HG02623 (cell line): Measurements from ENCODE around the gene BAHCC1.

Experiments
- ATAC-seq: cut with Tn5 transposase; IDR thresholded peaks from one replicate; pipeline ENCODE4 v1.9.1; 2021; ENCODE audit warnings: moderate library complexity; ENCODE audit not compliant: unreplicated experiment

The BAHCC1 gene

DNA sequence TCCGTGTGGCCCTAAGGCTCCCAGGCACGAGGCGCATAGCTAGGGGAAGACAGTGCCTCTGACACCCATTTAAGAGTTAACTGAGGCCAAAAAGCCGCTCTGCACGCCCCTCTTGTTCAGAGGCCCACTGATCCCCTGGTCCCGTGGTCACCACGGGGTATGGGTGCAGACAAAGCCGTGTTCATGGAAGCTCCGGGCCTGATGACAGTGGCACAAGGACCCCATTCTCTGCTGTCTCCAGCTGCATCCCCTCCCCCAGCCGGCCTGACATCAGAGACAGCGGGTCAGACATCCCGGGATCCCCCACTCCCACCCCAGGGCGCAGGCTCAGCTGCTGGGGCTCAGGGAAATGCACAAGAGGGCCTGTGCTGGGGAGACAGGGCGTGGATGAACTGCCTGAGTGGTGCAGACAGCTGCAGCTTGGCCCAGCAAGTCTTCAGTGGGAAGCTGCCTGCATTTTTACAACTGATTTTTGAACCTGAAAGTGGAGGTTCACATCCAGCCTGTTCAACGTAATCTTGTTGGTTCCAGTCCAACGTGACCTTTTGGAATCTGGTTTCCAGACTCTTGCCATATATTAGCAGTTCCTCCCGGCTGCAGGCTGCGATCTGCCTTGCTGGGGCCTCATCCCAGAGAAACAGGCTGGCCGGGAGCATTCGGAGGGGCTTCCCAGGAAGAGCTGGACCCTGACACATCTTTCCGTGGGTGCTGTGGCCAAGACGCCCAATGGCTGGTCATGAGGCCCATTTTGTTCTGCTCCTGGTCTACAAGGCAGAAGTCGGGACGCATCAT, 9.7 kb upstream of the BAHCC1 start:
- no peak for ATAC-seq

DNA sequence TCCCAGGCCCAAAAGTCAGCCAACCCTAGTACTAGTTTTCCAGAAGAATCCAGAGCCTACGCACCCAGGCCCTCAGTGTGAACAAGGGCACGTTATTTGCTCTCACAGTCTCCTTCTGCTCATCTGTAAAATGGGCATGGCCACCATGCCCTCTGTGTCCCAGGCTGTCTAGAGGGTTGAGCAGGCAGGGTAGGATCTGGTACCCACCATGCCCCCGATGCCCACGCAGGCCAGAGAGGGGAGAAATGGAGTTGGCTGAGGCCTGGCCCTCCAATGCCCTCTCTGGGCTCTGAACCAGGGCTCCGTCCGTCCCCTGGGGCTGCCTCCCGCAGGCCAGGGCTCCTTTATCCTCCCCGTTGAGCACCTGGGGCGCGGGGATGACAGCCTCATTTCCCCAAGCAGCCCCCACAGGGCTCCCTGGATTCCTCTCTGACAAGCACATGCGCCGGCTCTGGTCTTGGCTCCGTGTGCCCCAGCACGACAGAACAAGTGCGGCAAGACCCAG, 9.1 kb upstream of the BAHCC1 start:
- ATAC-seq, result no peak

DNA sequence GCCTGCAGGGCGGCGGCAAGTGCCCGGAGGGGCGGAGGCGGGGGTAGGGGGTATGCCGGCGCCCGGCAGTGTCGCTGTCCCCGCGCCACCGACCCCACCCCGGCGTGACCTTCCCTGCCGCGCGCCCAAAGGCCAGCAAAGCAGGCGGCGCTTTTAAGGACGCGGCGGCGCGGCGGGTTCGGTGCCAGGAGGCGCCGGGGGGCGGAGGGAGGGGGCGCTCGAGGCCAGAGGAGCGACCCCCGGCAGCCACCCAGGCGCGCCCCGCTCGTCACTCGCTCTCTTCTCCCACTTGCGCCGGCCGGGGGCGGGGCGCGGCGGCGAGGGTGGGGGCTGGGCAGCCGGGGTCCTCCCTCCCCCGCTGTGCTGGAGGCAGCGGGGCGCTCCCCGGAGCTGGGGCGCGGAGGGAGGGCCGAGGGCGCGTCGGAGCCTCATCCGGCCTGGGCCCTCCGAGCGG, 8.6 kb upstream of the BAHCC1 start:
- ATAC-seq, result no peak

- no peak for ATAC-seq
These were observed 7.9 kb upstream of the BAHCC1 start for GRCh38 chr17:81387100-81388090.

GRCh38 chr17:81388091-81388611, 7.1 kb upstream of the BAHCC1 start:
- ATAC-seq, result no peak

DNA sequence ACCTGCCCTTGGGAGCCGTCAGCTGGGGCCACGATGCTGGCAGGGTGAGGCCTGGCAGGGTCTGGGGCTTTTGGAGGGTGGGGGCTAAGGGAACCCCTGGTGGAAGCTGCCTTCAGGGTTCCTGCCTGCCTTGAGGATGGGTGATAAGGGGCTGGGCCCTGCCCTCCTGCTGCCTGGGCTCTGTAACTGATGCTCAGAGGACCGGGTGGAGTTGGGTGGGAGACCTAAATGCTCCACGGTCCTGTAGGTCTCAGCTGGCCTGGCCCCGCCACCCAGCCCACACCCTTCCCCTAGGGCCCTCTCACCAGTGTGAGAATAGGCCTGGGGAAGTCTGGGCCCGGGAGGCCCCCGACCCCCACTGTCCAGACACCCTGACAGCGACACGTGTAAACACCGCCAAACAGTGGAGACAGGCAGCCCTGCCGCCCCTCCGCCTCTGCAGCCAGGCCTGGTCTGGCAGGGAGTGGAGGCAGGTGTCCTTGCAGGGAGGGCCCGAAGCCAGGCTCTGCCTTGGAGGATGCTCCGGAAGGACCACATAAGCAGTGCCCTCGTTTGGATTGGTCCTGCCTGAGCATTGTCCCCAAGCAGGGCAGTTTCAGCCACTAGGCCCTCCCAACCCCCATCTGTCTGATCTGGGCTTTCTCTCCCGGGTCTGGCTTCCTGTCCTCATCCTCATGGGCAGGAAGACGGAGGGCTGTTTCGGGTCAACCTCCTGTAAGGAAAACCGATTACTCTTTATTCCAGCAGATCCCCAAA, 6.5 kb upstream of the BAHCC1 start:
- ATAC-seq, result no peak

DNA sequence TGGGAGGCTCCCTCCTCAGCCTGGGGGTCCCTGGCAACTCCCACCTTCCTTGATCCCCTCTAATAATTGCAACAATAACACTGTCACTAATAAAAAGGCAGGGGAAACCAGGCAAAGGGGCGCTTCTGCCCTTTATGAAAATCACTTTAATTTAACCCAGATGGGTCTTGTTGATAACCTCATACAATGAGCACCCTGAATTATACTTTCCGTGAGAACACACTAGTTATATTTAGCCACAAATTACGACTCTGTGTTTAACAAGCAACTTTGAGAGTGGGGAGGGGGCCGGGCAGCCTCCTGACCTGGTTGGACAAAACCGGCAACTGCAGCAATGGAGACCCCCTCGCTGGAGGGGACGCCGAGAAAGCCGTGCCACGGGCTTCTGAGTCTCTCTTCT, 5.7 kb upstream of the BAHCC1 start:
- ATAC-seq, result no peak

GRCh38 chr17:81390029-81390872, 5.0 kb upstream of the BAHCC1 start:
- ATAC-seq, result no peak

- no peak for ATAC-seq
These were observed 4.4 kb upstream of the BAHCC1 start for GRCh38 chr17:81390873-81391255.

DNA sequence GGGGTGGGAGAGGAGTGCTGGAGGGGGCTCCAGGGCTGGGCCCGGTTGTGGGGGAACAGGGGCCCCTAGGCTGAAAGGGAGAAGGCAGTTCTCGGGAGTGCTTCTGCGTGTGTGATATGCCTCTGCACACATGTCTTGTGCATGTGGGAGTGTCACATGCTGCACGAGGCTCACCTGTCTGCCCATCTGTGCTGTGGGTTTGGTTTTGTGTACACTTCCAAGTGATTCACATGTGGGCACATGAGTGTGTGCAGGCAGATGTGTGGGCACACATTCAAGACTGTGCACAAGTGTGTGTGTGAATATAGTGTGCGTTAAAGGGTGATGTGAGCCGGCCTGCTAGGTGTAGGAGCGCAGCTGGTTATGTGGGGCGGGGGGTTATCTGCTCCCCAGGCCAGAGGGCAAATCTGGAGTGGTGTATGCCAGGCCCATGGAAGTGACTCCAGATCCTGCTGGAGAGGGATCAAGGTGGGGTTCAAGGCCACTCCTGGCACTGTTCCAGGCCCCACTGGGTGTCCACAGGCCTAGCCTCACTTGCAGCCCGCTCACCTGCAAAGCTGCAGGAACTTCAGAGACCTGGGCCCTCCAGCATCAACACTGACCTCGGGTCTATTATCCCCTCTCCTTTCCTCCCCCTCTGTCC, 3.8 kb upstream of the BAHCC1 start:
- no peak for ATAC-seq

DNA sequence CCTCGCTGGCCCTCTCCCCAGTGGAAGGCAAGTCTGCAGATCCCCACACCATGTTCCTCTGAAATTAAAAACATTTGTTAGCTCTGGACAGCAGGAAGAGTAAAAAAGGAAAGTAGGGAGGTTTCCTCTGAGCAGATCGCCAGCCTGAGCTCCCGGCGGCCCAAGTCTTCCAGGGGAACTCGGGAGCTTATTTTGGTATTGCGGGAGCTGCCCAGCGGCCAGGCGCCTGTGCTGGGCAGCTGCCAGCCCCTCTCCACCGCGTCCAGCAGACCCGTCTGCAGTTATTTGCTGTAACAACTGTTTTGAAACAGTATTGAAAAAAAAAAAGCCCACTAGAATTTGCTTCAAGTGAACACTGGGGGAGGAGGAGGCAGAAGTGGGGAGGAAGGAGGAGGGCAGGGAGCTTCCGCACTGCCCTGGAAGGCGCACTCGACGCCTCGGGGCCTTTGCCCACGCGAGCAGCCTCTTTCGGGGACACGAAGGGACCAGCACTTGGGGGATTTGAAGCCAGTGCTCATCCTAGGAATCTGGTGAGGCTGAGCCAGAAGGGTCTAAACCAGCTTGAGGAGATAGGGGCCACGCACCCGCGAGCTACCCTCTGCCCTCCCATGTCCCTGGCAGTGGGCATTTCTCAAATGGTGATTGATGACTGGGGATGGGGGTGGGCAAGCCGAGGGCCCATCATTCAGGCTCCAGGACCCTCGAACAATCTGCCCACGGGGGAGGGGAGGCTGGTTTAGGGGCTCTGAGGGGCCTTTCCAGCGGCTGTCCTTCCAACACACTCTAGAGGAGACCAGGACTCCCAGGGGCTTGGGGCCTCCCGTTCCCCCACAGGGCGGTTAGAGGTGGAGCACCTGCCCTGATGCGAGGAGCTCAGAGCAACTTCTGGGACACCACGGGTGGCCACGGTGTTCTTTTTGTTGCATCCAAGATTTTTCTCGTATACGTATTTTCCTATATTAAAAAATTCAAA, 3.0 kb upstream of the BAHCC1 start:
- no peak for ATAC-seq

DNA sequence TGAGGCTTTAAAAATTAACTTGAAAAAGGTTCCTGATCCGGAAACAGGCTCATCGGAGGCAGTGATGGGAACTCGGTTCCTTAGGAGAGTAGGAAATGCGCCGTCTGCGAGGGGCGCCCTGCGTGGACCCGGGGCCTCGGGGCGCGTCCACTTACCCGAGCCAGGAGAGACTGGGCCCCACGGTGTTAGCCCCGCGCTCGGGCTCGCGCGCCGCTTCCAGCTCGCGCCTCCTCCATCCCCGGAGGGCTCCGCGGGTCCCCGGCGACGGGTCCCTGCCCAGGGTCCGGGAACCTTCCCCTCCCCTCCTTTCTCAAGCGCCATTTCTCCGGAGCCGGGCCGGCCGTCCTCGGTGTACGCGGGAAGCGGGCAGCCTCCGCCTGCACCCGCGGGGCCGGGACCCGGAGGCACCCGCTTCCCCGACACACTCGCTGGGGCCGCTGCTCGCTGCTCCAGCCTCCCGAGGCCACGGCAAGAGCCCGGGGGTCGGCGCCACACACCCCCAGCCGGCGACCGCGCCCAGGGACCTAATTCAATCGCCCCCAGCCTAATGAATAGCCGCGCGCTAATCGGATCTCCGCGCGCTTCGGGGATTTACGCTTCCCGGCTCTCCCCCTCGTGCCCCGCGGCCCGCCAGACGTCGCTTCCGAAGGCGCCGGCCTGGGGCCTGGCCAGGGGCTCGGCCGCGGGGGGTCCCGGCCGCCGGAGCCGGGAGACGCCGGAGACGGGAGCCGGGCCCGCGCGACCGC, 2.2 kb upstream of the BAHCC1 start:
- ATAC-seq, result no peak

- no peak for ATAC-seq
These were observed 1.4 kb upstream of the BAHCC1 start for GRCh38 chr17:81393684-81394376.

- ATAC-seq, result no peak
These were observed 808 bp upstream of the BAHCC1 start for GRCh38 chr17:81394377-81394920.

DNA sequence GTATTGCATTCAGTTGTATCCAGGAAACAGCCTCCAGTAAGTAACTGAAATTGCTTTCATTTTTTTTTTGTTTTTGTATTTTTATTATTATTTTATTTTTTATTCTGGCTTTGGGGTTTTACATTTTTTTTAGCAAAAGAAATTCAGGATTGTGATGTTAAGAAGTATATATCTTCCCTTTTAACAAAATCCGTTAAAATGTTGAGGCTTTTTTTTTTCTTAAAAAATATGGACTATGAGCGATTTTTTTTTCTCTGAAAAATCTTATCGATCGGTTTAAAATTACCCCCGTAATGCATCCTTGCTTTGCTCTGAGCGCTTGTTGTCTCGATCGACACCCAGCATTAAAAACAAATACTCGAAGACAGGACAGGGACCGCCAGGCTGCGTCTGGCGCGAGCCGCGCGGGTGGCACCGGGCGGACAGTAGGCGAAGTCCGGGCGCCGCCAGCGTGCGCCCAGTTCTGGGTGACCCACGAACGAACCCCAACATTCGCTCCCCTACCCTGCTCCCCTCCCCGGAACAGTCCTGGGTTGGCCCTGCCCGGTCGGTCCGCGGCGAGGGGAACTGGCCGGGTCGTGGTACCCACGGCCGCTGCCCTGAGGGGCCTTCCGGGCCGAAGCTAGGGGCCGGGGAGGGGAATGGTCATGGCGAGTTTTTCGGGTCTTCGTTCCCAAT, 482 bp downstream of the BAHCC1 start:
- no peak for ATAC-seq

- no peak for ATAC-seq
These were observed 1.0 kb downstream of the BAHCC1 start for GRCh38 chr17:81396278-81396721.
